ENCODE measurements around the gene RNASET2.
"Not testable (repeated sequence)": the region's sequence is repeated elsewhere in the genome, so short reads cannot be mapped to it uniquely, and the experiment has no call there.

GRCh38 chr6:166892472-166892871, 63.9 kb downstream of the RNASET2 start:
- TF ChIP-seq CTCF, POLR2A (IDR thresholded peaks at IDR 0.05): not testable (repeated sequence)
